Panc1 (cell line): Measurements from ENCODE around the gene DUSP18. TPM values are rescaled to one million over a fixed set of nuclear protein-coding genes. Genes with fewer than 3 reads are reported as not detected.
"Not testable (repeated sequence)": the region's sequence is repeated elsewhere in the genome, so short reads cannot be mapped to it uniquely, and the experiment has no call there.

Experiments used
- ATAC-seq: fragments of 200-7000 bp; cut with Tn5 transposase; 2 replicates; pipeline ENCODE4 v1.9.1; 2020; ENCODE audit warnings: mild to moderate bottlenecking, moderate library complexity
- BruUV-seq: library from RNA; stranded (reverse); fragments of 400-500 nt; replicated peaks from 2 replicates; lab custom pipeline; 2021; lab: Mats Ljungman, UMichigan
- CTCF ChIA-PET: fragments of 300-600 bp; sonication (Branson Sonifier 250); formaldehyde crosslinking; loops from one replicate; lab custom pipeline; 2022; ENCODE audit warnings: antibody characterized with exemption; lab: Charles Lee
- POLR2A ChIA-PET: fragments of 300-600 bp; sonication (Branson Sonifier 250); formaldehyde crosslinking; loops from one replicate; lab custom pipeline; 2022; ENCODE audit warnings: antibody characterized with exemption; lab: Charles Lee
- DNase-seq: peaks from one replicate; pipeline ENCODE4 v3.0.0-alpha.2; 2010; ENCODE audit warnings: low read depth, low spot score
- H3K27ac ChIP-seq: 2 replicates; pipeline ENCODE4 v1.5.1; 2011; ENCODE audit warnings: mild to moderate bottlenecking, low read length, inconsistent platforms
- H3K27me3 ChIP-seq: fragments of 200-500 bp; sonication (Bioruptor generic); 2 replicates; pipeline ENCODE4 v1.6.0; 2014; ENCODE audit warnings: low read length, inconsistent platforms; ENCODE audit not compliant: control insufficient read depth, insufficient read depth
- H3K36me3 ChIP-seq: fragments of 200-500 bp; sonication (Bioruptor generic); 2 replicates; pipeline ENCODE4 v1.5.1; 2014; ENCODE audit warnings: inconsistent platforms, mild to moderate bottlenecking, low read length, moderate library complexity; ENCODE audit not compliant: control insufficient read depth, insufficient read depth
- H3K4me1 ChIP-seq: 2 replicates; pipeline ENCODE4 v1.5.1; 2011; ENCODE audit warnings: inconsistent platforms, mild to moderate bottlenecking, low read length, moderate library complexity; ENCODE audit not compliant: control insufficient read depth, insufficient read depth
- H3K4me3 ChIP-seq, 2 experiments: 2 replicates each; pipeline ENCODE4 v1.5.1; 2011 to 2012; ENCODE audit warnings: low read depth in 2 of 2, low read length in 2 of 2, mild to moderate bottlenecking in 2 of 2, inconsistent platforms in 1 of 2, moderate library complexity in 1 of 2
- H3K9me3 ChIP-seq: fragments of 200-500 bp; sonication (Bioruptor generic); 2 replicates; pipeline ENCODE4 v1.5.1; 2014; ENCODE audit warnings: low read depth, mild to moderate bottlenecking, inconsistent platforms, low read length, moderate library complexity; ENCODE audit not compliant: control insufficient read depth, insufficient read depth
- CTCF ChIP-seq: fragments of 450-650 bp; IDR thresholded peaks from 2 replicates; pipeline ENCODE4 v1.5.1; 2017; ENCODE audit warnings: mild to moderate bottlenecking
- SIN3A ChIP-seq: IDR thresholded peaks from 2 replicates; pipeline ENCODE4 v1.6.1; 2012; ENCODE audit warnings: low read depth, mild to moderate bottlenecking, low read length, moderate library complexity, borderline replicate concordance; ENCODE audit not compliant: insufficient read depth
- TCF7L2 ChIP-seq: IDR thresholded peaks from 2 replicates; pipeline ENCODE4 v1.6.1; 2011; ENCODE audit warnings: mild to moderate bottlenecking, low read depth, low read length, inconsistent platforms
- in situ Hi-C: cut with HindIII; loops from 2 replicates; pipeline ENCODE4 v1.10.0; 2016; ENCODE audit warnings: low sequenced_read_pairs, low pct_unique_long_range_greater_than_20kb
- intact Hi-C: fragments of 100-400 bp; cut with micrococcal nuclease; formaldehyde crosslinking; loops from one replicate; pipeline ENCODE4 v1.10.0; 2022; ENCODE audit not compliant: unreplicated experiment
- total RNA-seq: library from RNA; stranded (reverse); gene quantifications from one replicate; pipeline ENCODE4 v1.2.1, GENCODE V29; 2021; ENCODE audit not compliant: unreplicated experiment

DUSP18 gene
- total RNA-seq, 1 experiment from 2014 or later, result 15.4 TPM

GRCh38 chr22:30681831-30682230 is 14.2 kb upstream of the DUSP18 start:
- POLR2A ChIA-PET, result no interaction called here
- H3K4me3 ChIP-seq, result no peak overlapping the region
- no peaks in the 10 kb centered on the region for H3K36me3 ChIP-seq
- intact Hi-C loops, result no loop called here
- TF ChIP-seq SIN3A, result no peak
- no peak for TF ChIP-seq CTCF
- no peaks in the 10 kb centered on the region for H3K27me3 ChIP-seq
- H3K4me1 ChIP-seq, result no peaks in the 10 kb centered on the region
- CTCF ChIA-PET, result no interaction called here
- no TSS peak for BruUV-seq
- no peaks in the 10 kb centered on the region for H3K9me3 ChIP-seq
- DNase-seq (no peak), ATAC-seq (no peak)
- in situ Hi-C loops, result no loop called here
- no peak overlapping the region for H3K27ac ChIP-seq

GRCh38 chr22:30680991-30681770 is 13.5 kb upstream of the DUSP18 start:
- Histone ChIP-seq H3K27ac (no peak overlapping the region), H3K4me3 (no peak overlapping the region), H3K36me3 (no peaks in the 10 kb centered on the region), H3K4me1 (no peaks in the 10 kb centered on the region), H3K27me3 (no peaks in the 10 kb centered on the region), H3K9me3 (no peaks in the 10 kb centered on the region)
- TF ChIP-seq CTCF, result no peak
- TF ChIP-seq TCF7L2, result no peak
- intact Hi-C loops (no loop called here), in situ Hi-C loops (no loop called here)
- ChIA-PET POLR2A (no interaction called here), CTCF (no interaction called here)
- no peak for ATAC-seq
- no TSS peak for BruUV-seq
- no peak for DNase-seq

GRCh38 chr22:30679895-30680690 is 12.4 kb upstream of the DUSP18 start:
- in situ Hi-C loops, CTCF ChIA-PET, DNase-seq, H3K27ac ChIP-seq, intact Hi-C loops, H3K4me3 ChIP-seq, BruUV-seq, H3K4me1 ChIP-seq, H3K36me3 ChIP-seq, ATAC-seq, H3K9me3 ChIP-seq, H3K27me3 ChIP-seq: not testable (repeated sequence)
- POLR2A ChIA-PET, result interaction anchor here (0.7 kb wide), 1 partner anchor 377 kb away, joined by 15 read pairs; no protein-coding TSS in a partner anchor

- ATAC-seq, H3K27me3 ChIP-seq, H3K9me3 ChIP-seq, H3K27ac ChIP-seq, H3K36me3 ChIP-seq, intact Hi-C loops, DNase-seq, H3K4me3 ChIP-seq, CTCF ChIA-PET, H3K4me1 ChIP-seq, POLR2A ChIA-PET, BruUV-seq, in situ Hi-C loops: not testable (repeated sequence)
Observed at GRCh38 chr22:30676565-30676964, 8.9 kb upstream of the DUSP18 start.
